ACC112 (cell line): ENCODE data around the gene PTPRN2.

Source experiments
- H2AFZ ChIP-seq: fragments of 200-600 bp; sonication (generic); one replicate; pipeline ENCODE4 v1.6.0; 2017; ENCODE audit warnings: antibody characterized with exemption, low read length; ENCODE audit not compliant: unreplicated experiment
- H3K27ac ChIP-seq: fragments of 200-600 bp; sonication (generic); 2 replicates; pipeline ENCODE4 v1.5.1; 2014; ENCODE audit warnings: low read depth, mild to moderate bottlenecking, antibody characterized with exemption, low read length, moderate library complexity
- H3K27me3 ChIP-seq: fragments of 200-600 bp; sonication (generic); 2 replicates; pipeline ENCODE4 v1.6.1; 2014; ENCODE audit warnings: mild to moderate bottlenecking, antibody characterized with exemption, low read length, moderate library complexity, mixed read lengths; ENCODE audit not compliant: insufficient read depth
- H3K36me3 ChIP-seq: fragments of 200-600 bp; sonication (generic); 2 replicates; pipeline ENCODE4 v1.6.1; 2016; ENCODE audit warnings: mild to moderate bottlenecking, antibody characterized with exemption, low read length, moderate library complexity, mixed read lengths; ENCODE audit not compliant: insufficient read depth
- H3K4me1 ChIP-seq: fragments of 200-600 bp; sonication (generic); one replicate; pipeline ENCODE4 v1.6.1; 2016; ENCODE audit warnings: low read length, mixed read lengths; ENCODE audit not compliant: insufficient read depth, unreplicated experiment, control insufficient read depth
- H3K4me3 ChIP-seq: fragments of 200-600 bp; sonication (generic); 2 replicates; pipeline ENCODE4 v1.5.1; 2014; ENCODE audit warnings: mild to moderate bottlenecking, low read depth, low read length
- H3K79me2 ChIP-seq: fragments of 200-600 bp; sonication (generic); one replicate; pipeline ENCODE4 v1.6.0; 2016; ENCODE audit warnings: low read length; ENCODE audit not compliant: control insufficient read depth, unreplicated experiment, insufficient read depth

PTPRN2 gene

GRCh38 chr7:157764946-157765537 lies 822.6 kb downstream of the PTPRN2 start:
- Histone ChIP-seq H3K4me3 (no peak overlapping the region), H3K27ac (no peak overlapping the region), H2AFZ (no peak overlapping the region), H3K36me3 (no peaks in the 10 kb centered on the region), H3K4me1 (no peaks in the 10 kb centered on the region), H3K79me2 (no peaks in the 10 kb centered on the region), H3K27me3 (no peaks in the 10 kb centered on the region)

DNA sequence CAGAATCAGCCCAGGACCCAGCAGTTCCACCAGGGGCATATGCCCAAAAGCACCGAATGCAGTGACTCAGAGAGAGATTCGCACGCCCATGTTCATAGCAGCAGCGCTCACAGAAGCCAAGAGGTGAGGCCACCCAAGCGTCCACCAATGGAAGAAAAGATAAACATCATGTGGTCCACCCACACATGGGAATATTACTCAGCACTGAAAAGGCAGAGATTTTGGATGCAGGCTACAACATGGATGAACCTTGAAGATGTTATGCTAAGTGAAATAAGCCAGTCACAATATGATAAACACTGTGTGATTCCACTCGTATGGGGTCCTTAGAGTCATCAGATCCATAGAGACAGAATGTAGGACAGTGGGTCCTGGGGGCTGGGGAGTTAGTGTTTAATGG lies 823.4 kb downstream of the PTPRN2 start:
- Histone ChIP-seq H3K36me3 (no peaks in the 10 kb centered on the region), H3K79me2 (no peaks in the 10 kb centered on the region), H3K4me3 (no peak overlapping the region), H3K27ac (no peak overlapping the region), H3K4me1 (no peaks in the 10 kb centered on the region), H3K27me3 (no peaks in the 10 kb centered on the region), H2AFZ (no peak overlapping the region)

DNA sequence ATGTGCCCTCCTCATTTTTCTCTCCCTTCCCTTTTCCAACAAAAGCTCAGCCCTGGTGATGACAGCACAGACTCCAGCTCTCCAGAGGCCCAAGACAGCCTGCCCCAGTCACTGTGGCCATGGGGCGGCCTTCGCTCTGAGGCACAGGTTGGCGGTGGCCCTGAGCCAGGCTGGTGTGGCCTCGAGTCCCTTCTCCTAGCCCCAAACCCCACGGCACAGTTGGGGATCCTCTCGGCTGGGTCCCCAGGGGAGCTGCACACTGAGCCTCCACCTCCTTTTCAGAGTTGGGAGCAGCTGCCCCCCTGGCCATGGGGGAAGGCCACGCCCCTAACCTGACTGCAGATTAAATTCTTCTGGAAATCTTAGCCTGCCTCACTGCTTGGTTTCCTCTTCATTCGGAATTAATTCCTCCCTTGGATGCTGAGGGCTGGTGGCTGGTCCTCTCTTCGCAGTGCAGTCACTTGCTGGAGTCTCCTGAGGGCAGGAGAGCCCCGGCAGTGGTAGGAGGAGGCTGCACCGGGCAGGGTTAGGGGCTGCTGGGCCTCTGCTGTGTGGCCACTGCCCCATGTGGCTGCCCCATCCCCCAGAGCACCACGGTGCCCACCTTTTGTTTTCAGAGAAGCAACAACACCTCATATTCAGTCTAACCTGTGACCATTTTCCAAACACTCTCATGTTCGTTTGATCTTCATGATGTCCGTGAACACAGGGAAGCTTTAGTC lies 824.2 kb downstream of the PTPRN2 start:
- Histone ChIP-seq H3K79me2 (no peaks in the 10 kb centered on the region), H3K27ac (no peak overlapping the region), H3K27me3 (no peaks in the 10 kb centered on the region), H2AFZ (no peak overlapping the region), H3K4me3 (no peak overlapping the region), H3K4me1 (no peaks in the 10 kb centered on the region), H3K36me3 (no peaks in the 10 kb centered on the region)

- Histone ChIP-seq H3K27me3 (no peaks in the 10 kb centered on the region), H3K4me1 (no peaks in the 10 kb centered on the region), H3K27ac (no peak overlapping the region), H2AFZ (no peak overlapping the region), H3K36me3 (no peaks in the 10 kb centered on the region), H3K79me2 (no peaks in the 10 kb centered on the region), H3K4me3 (no peak overlapping the region)
Observed at GRCh38 chr7:157762824-157763223, 824.8 kb downstream of the PTPRN2 start.

GRCh38 chr7:157760004-157760730 lies 827.5 kb downstream of the PTPRN2 start:
- no peak overlapping the region for H2AFZ ChIP-seq

GRCh38 chr7:157759246-157759805 lies 828.3 kb downstream of the PTPRN2 start:
- no peaks in the 10 kb centered on the region for H3K79me2 ChIP-seq
- H3K4me1 ChIP-seq: no peaks in the 10 kb centered on the region
- no peak overlapping the region for H3K27ac ChIP-seq
- no peaks in the 10 kb centered on the region for H3K36me3 ChIP-seq
- H2AFZ ChIP-seq: no peak overlapping the region
- H3K4me3 ChIP-seq: no peak overlapping the region
- H3K27me3 ChIP-seq: no peaks in the 10 kb centered on the region

More at GRCh38 chr7:157760004-157760730, 827.5 kb downstream of the PTPRN2 start:
- Histone ChIP-seq H3K36me3 (no peaks in the 10 kb centered on the region), H3K27me3 (no peaks in the 10 kb centered on the region), H3K27ac (no peak overlapping the region), H3K79me2 (no peaks in the 10 kb centered on the region), H3K4me3 (no peak overlapping the region), H3K4me1 (no peaks in the 10 kb centered on the region)

- Histone ChIP-seq H3K79me2 (no peaks in the 10 kb centered on the region), H3K4me3 (no peak overlapping the region), H2AFZ (no peak overlapping the region), H3K27ac (no peak overlapping the region), H3K27me3 (no peaks in the 10 kb centered on the region), H3K4me1 (no peaks in the 10 kb centered on the region), H3K36me3 (no peaks in the 10 kb centered on the region)
Observed at GRCh38 chr7:157758468-157759245, 829.0 kb downstream of the PTPRN2 start.

GRCh38 chr7:157757776-157758467 lies 829.7 kb downstream of the PTPRN2 start:
- no peaks in the 10 kb centered on the region for H3K79me2 ChIP-seq
- no peaks in the 10 kb centered on the region for H3K36me3 ChIP-seq
- no peaks in the 10 kb centered on the region for H3K27me3 ChIP-seq
- no peaks in the 10 kb centered on the region for H3K4me1 ChIP-seq
- no peak overlapping the region for H3K4me3 ChIP-seq
- H3K27ac ChIP-seq: no peak overlapping the region
- no peak overlapping the region for H2AFZ ChIP-seq

- Histone ChIP-seq H3K36me3 (no peaks in the 10 kb centered on the region), H3K4me3 (no peak overlapping the region), H3K79me2 (no peaks in the 10 kb centered on the region), H3K27ac (no peak overlapping the region), H2AFZ (no peak overlapping the region), H3K27me3 (no peaks in the 10 kb centered on the region), H3K4me1 (no peaks in the 10 kb centered on the region)
Observed at GRCh38 chr7:157757211-157757610, 830.4 kb downstream of the PTPRN2 start.

- no peaks in the 10 kb centered on the region for H3K27me3 ChIP-seq
- no peaks in the 10 kb centered on the region for H3K36me3 ChIP-seq
- no peak overlapping the region for H3K27ac ChIP-seq
- H2AFZ ChIP-seq: no peak overlapping the region
- H3K4me1 ChIP-seq: no peaks in the 10 kb centered on the region
- H3K79me2 ChIP-seq: no peaks in the 10 kb centered on the region
- H3K4me3 ChIP-seq: no peak overlapping the region
Observed at GRCh38 chr7:157755741-157756140, 831.9 kb downstream of the PTPRN2 start.
